PFSK-1 (cell line): ENCODE results near the gene CADM2.

Experiments
- FOXP2 ChIP-seq: optimal IDR thresholded peaks from 2 replicates; pipeline ENCODE3; 2011; ENCODE audit warnings: borderline replicate concordance, control low read depth, inconsistent platforms; ENCODE audit not compliant: insufficient read depth; ENCODE audit errors: extremely low read length, extremely low read depth
- POLR2AphosphoS5 ChIP-seq: IDR thresholded peaks from 2 replicates; pipeline ENCODE4 v1.6.1; 2012; ENCODE audit warnings: low read depth, mild to moderate bottlenecking, control low read depth, low read length, moderate library complexity
- REST ChIP-seq, 2 experiments: IDR thresholded peaks; 2 replicates each; pipeline versions ENCODE4 v1.6.1 to v1.8.0; 2011 to 2012; ENCODE audit warnings: low read depth in 2 of 2, low read length in 2 of 2, control low read depth in 1 of 2, inconsistent platforms in 1 of 2, mild to moderate bottlenecking in 1 of 2, moderate library complexity in 1 of 2; ENCODE audit not compliant: insufficient read depth in 1 of 2
- SIN3A ChIP-seq: IDR thresholded peaks from 2 replicates; pipeline ENCODE4 v1.6.1; 2012; ENCODE audit warnings: mild to moderate bottlenecking, low read length, moderate library complexity, borderline replicate concordance; ENCODE audit not compliant: insufficient read depth
- TAF1 ChIP-seq: IDR thresholded peaks from 2 replicates; pipeline ENCODE4 v1.6.1; 2012; ENCODE audit warnings: low read length, control low read depth, borderline replicate concordance; ENCODE audit not compliant: insufficient read depth

Gene CADM2

GRCh38 chr3:85193565-85193964 is 234.8 kb downstream of the CADM2 start:
- no peak for TF ChIP-seq SIN3A
- no peak for TF ChIP-seq TAF1
- TF ChIP-seq POLR2AphosphoS5, result no peak

DNA sequence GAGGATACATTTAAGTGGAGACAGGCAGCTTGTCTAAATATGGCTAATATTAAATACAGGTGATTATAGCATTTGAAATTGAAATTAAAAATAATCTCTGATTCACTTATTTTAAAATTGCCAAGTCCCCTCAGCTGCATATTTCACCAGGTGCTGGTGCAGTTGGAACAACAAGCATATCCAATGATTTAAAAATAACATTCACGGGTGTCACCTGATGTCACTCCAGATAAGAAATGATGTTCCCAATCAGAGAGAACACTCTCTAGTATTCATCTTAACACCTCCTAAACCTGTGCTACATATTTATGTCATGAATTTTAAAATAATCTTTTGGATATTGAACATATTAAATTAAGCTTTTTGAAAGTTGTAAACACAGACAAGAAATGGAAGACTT is 249.9 kb downstream of the CADM2 start:
- TF ChIP-seq POLR2AphosphoS5 (no peak), SIN3A (no peak), TAF1 (no peak), REST (IDR thresholded peaks at IDR 0.05; ENCODE audit: insufficient read depth in 1 of 2, low read depth in 2 of 2, low read length in 2 of 2) (no peak), FOXP2 (no peak)

DNA sequence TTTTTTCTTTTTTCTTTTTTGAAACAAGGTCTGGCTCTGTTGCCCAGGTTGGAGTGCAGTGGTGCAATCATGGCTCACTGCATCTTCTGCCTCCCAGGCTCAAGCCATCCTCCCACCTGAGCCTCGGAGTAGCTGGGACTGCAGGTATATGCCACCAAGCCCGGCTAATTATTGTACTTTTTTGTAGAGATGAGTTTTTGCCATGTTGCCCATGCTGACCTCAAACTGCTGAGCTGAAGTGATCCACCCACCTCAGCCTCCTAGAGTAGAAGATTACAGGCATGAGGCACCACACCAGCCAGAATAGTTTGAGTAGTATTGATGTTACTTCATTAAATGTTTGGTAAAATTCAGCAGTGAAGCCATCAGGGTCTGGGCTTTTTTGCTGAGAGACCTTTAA is 251.8 kb downstream of the CADM2 start:
- TF ChIP-seq FOXP2 (no peak), REST (IDR thresholded peaks at IDR 0.05; ENCODE audit: insufficient read depth in 1 of 2, low read depth in 2 of 2, low read length in 2 of 2) (no peak), POLR2AphosphoS5 (no peak), SIN3A (no peak), TAF1 (no peak)

DNA sequence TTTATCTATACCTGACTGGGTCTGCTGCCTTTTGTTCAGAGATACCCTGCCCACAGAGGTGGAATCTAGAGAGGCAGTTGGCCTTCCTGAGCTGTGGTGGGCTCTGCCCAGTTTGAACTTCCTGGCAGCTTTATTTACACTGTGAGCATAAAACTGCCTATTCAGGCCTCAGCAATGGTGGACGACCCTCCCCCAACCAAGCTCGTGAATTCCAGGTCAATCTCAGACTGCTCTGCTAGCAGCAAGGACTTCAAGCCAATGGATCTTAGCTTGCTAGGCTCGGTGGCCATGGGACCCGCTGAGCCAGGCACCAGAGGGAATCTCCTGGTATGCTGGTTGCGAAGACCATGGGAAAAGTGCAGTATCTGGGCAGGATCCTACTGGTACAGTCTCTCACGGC is 270.2 kb downstream of the CADM2 start:
- TF ChIP-seq FOXP2 (no peak), SIN3A (no peak), POLR2AphosphoS5 (no peak), REST (IDR thresholded peaks at IDR 0.05; ENCODE audit: insufficient read depth in 1 of 2, low read depth in 2 of 2, low read length in 2 of 2) (no peak), TAF1 (no peak)

- TF ChIP-seq SIN3A, result no peak
- TF ChIP-seq TAF1, result no peak
Observed at GRCh38 chr3:85244091-85244490, 285.3 kb downstream of the CADM2 start.

GRCh38 chr3:85244519-85244918 is 285.7 kb downstream of the CADM2 start:
- TF ChIP-seq SIN3A (no peak), FOXP2 (no peak), REST (IDR thresholded peaks at IDR 0.05; ENCODE audit: insufficient read depth in 1 of 2, low read depth in 2 of 2, low read length in 2 of 2) (no peak), POLR2AphosphoS5 (no peak)
